Epithelial cell of umbilical artery (primary cell): Measurements from ENCODE around the gene PPIC. TPM values are rescaled to one million over a fixed set of nuclear protein-coding genes. Genes with fewer than 3 reads are reported as not detected.

Experiments
- total RNA-seq: library from RNA; depleted of rRNA; stranded (reverse); fragments of >200 nt; gene quantifications from 2 replicates; pipeline ENCODE4 v1.2.3, GENCODE V29; 2014

The PPIC gene
- total RNA-seq: 38.3 and 49.1 TPM in 2 replicates

GRCh38 chr5:123036391-123037103 lies at the start of gene PPIC:
Gene PPIC, minus strand, starts transcription at chr5:123036725. Its CDS starts 100 bp downstream, at chr5:123036625.

Other genes starting within 250 kb of the PPIC start
- 7.6 and 15.6 TPM in 2 replicates for gene SNX24, start 191.1 kb downstream of the PPIC start, total RNA-seq
- gene PRDM6, start 52.5 kb upstream of the PPIC start, total RNA-seq: under 0.01 and 0.61 TPM in 2 replicates